Prostate gland (tissue), 2 donors: ENCODE data around the gene POU2F1.

ENCODE experiments used
- CTCF ChIP-seq, 4 experiments: fragments of 200-600 bp in 2 of 4; fragments of 450-650 bp in 2 of 4; sonication (generic) in 2 of 4; IDR thresholded peaks; 1 replicate in 3 of 4; 2 replicates in 1 of 4; pipeline ENCODE4 v1.5.1; 2016 to 2019; ENCODE audit warnings: antibody characterized with exemption in 4 of 4, mild to moderate bottlenecking in 2 of 4, moderate library complexity in 2 of 4
- POLR2A ChIP-seq: fragments of 450-650 bp; IDR thresholded peaks from one replicate; pipeline ENCODE4 v1.6.1; 2016; ENCODE audit warnings: antibody characterized with exemption, mild to moderate bottlenecking

DNA sequence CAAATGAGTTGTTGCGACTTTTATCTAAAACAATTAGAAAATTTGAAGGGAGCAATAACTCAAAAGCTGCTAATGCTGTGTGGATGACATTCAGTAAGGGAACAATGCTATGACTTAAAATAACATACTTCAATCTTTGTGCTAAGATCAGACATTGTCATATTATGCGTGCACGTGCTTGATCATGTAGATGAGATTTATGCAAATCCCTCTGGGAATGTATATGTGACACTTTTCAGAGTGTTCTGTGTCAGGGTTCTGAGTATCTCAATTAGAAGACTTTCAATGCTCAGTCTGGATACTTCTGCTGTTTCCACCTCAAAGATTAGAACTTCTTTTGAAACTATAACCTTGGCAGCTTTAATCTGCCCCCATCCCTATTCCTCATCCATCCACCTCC is 18.6 kb upstream of the POU2F1 start:
- no peak for TF ChIP-seq CTCF (IDR thresholded peaks at IDR 0.05)
- no peak for TF ChIP-seq POLR2A
